Ishikawa (cell line): ENCODE measurements around the gene GRM5.

Experiments used
- CEBPB ChIP-seq: IDR thresholded peaks from 2 replicates; pipeline ENCODE4 v1.6.1; 2012
- CREB1 ChIP-seq: IDR thresholded peaks from 2 replicates; pipeline ENCODE4 v1.6.1; 2012; ENCODE audit warnings: low read depth
- EGR1 ChIP-seq: IDR thresholded peaks from 2 replicates; pipeline ENCODE4 v1.6.1; 2012
- EP300 ChIP-seq: IDR thresholded peaks from 2 replicates; pipeline ENCODE4 v1.6.1; 2012; ENCODE audit warnings: borderline replicate concordance
- FOXM1 ChIP-seq: IDR thresholded peaks from 2 replicates; pipeline ENCODE4 v1.6.1; 2012; ENCODE audit warnings: low read depth, borderline replicate concordance
- MAX ChIP-seq: IDR thresholded peaks from 2 replicates; pipeline ENCODE4 v1.6.1; 2012
- NFIC ChIP-seq: IDR thresholded peaks from 2 replicates; pipeline ENCODE4 v1.6.1; 2012
- RAD21 ChIP-seq: IDR thresholded peaks from 2 replicates; pipeline ENCODE4 v1.6.1; 2012; ENCODE audit warnings: low read depth
- REST ChIP-seq: IDR thresholded peaks from 2 replicates; pipeline ENCODE4 v1.6.1; 2012; ENCODE audit warnings: low read depth, mild to moderate bottlenecking
- TAF1 ChIP-seq: IDR thresholded peaks from 2 replicates; pipeline ENCODE4 v1.6.1; 2012; ENCODE audit warnings: low read depth, mild to moderate bottlenecking
- TCF12 ChIP-seq: IDR thresholded peaks from 2 replicates; pipeline ENCODE4 v1.6.1; 2012; ENCODE audit warnings: low read depth
- TEAD4 ChIP-seq: IDR thresholded peaks from 2 replicates; pipeline ENCODE4 v1.6.1; 2012
- USF1 ChIP-seq: IDR thresholded peaks from 2 replicates; pipeline ENCODE4 v1.6.1; 2012
- YY1 ChIP-seq: IDR thresholded peaks from 2 replicates; pipeline ENCODE4 v1.6.1; 2012; ENCODE audit warnings: low read depth
- ZBTB7A ChIP-seq: IDR thresholded peaks from 2 replicates; pipeline ENCODE4 v1.6.1; 2012; ENCODE audit warnings: low read depth

The GRM5 gene

DNA sequence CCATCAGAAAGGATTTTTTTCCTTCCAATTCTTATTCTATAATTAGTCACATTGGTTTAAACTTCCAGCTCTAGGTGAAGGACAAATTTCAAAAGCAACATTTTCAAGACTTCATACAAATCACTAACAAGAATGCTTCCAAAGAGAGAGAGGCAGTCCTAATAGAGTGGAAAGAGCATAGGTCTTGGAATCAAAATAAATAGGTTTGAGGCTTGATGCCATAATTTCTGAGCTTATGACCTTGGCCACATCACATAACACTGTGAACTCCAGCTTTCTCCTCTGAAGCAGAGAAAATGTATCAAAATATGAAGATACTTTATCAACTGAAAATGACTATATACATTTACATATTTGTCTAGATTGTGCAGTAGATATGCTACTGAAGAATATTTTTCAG is 246.8 kb downstream of the GRM5 start:
- no peak for TF ChIP-seq FOXM1
- no peak for TF ChIP-seq CREB1

DNA sequence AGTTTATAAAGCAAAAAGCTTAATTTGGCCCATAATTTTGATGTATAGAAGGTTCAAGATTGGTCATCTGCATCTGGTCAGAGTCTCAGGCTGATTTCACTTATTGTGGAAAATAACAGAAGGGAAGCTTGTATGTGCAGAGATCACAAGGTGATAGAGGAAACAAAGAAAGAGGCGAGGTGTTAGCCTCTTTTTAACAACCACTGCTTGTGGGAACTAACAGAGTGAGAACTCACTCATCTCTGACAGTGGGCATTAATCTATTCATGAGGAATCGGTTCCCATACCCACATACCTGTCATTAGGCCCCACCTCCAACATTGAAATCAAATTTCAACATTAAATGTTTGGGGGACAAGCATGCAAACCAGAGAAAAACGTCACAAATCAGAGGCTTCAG is 250.3 kb downstream of the GRM5 start:
- no peak for TF ChIP-seq CEBPB
- no peak for TF ChIP-seq RAD21
- TF ChIP-seq TAF1, result no peak
- no peak for TF ChIP-seq MAX

DNA sequence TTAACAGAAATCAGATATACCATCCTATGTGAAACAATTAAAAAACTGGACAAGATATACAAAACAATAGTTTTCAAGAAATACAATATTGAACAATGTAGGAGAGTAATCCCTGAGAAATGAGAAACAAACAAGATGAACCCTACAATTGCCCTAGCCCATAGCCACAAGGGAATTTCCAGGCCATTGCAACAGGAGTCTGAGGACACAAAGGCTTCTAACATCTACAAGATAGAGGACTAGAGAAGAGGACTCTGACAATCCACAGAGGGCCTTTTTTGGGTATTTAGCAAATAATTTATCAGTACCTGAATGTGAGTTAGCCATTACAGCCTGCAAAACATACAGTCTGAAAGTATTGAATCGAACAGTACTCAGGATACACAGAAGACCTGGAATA is 251.7 kb downstream of the GRM5 start:
- no peak for TF ChIP-seq CEBPB
- TF ChIP-seq ZBTB7A, result no peak
- TF ChIP-seq RAD21, result no peak
- TF ChIP-seq CREB1, result no peak
- no peak for TF ChIP-seq EGR1
- no peak for TF ChIP-seq YY1
- TF ChIP-seq NFIC, result no peak
- TF ChIP-seq TAF1, result no peak
- TF ChIP-seq USF1, result no peak
- TF ChIP-seq FOXM1, result no peak
- TF ChIP-seq TCF12, result no peak
- no peak for TF ChIP-seq MAX
- no peak for TF ChIP-seq REST
- TF ChIP-seq EP300, result no peak
- TF ChIP-seq TEAD4, result no peak

GRCh38 chr11:88813233-88813915 is 252.4 kb downstream of the GRM5 start:
- TF ChIP-seq TEAD4 (no peak), EP300 (no peak), EGR1 (no peak), REST (no peak)

DNA sequence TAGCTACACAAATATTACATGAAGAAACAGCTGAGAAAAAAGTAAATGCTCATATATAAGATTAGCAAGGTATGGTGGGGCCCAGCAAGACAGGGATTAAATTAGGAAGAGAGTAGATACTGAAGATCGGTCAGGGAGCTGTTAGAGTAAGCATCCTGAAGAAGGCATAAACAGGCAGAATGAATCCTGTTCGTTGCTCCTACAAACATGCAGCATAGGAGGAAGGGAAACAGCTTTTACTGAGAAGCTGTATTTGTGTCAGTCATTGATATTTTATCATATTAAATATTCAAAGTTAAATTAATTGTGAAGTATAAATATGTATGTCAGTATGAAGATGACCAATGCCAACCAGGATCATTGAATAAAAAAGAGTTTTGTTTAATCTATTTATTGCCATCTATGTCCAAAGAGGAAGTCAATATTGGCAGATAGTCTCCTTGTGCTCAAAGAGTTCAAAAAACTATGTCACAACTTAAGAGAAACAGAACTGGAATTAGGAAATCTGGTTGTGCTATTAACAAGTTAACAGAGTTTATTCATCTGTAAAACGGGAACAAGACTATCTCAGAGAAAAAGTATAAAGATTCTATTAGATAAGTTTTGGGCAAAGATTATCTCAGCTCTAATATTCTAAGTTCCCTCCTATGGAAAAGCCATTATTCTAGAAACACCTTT is 255.2 kb downstream of the GRM5 start:
- TF ChIP-seq EGR1 (no peak), YY1 (no peak), CREB1 (no peak)

DNA sequence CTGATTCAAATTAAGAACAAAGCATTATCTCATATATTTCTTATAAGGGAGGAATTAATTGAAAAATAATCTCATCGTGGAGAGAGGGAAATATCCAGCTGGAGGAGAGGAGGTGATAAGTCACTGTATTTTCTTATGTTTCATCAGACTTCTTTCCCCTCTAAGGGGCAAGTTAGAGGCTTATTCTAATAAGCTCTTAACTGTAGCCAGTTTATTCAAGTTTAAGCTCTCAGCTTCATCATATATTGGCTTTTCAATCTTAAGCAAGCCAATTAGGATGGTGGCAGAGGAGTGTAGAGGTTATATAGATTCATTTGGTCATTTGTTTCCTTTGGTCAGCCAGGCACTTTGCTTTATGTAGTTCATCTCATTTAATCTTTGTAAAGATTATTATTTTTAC is 256.7 kb downstream of the GRM5 start:
- TF ChIP-seq ZBTB7A (no peak), RAD21 (no peak), CEBPB (no peak), EGR1 (no peak), USF1 (no peak), NFIC (no peak), CREB1 (no peak), MAX (no peak), FOXM1 (no peak), YY1 (no peak), TEAD4 (no peak), REST (no peak), TCF12 (no peak), TAF1 (no peak)
